ENCODE measurements around the gene FSTL4.
A peak's percentile ranks its signal among the peaks of the same experiment; 100 is the strongest.

FSTL4 gene

GRCh38 chr5:133610489-133611356 is 1.6 kb downstream of the FSTL4 start:
- DNase-seq = peak; percentile 67

- DNase-seq = no peak
These were observed 4.9 kb downstream of the FSTL4 start for GRCh38 chr5:133607451-133607850.

DNA sequence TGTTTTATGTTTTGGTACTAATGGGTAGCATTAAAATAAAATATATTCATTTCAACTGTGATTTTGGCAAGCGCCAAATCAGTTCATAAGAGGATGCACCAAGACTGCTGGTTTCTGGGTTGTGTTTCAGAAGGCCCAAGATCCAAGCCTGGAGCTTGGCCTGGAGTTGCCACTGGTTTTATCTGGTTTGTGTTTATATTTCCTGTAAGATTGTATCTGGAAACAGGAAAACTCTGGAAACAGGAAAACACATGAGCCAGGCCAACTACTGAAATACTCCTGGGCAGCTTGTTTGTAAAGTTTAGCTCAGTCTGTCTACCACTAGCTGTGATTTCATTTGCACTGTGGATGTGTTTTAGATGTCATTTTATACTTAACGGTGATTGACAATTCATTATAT is 5.5 kb downstream of the FSTL4 start:
- DNase-seq = no peak

- no peak for DNase-seq
These were observed 7.0 kb downstream of the FSTL4 start for GRCh38 chr5:133605323-133605722.

DNA sequence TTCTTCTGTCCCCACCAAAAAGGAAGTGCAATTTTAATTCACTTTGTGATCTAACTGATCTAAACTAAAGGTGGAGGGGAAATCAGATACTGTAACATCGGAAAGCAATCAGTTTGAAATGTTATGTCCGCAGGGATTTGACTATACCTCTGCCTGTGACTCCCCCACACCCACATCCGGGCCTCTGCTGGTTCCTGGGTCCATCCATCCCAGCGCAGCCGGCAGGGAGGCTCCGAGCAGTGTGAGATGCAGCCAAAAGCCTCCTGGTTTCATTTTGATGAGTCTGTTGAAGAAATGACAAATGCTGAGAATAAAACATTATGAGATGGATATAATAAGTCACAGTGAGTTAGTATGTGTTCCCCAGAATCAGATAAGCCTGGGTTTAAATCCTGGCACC is 8.6 kb downstream of the FSTL4 start:
- no peak for DNase-seq

GRCh38 chr5:133602835-133603380 is 9.4 kb downstream of the FSTL4 start:
- no peak for DNase-seq

DNA sequence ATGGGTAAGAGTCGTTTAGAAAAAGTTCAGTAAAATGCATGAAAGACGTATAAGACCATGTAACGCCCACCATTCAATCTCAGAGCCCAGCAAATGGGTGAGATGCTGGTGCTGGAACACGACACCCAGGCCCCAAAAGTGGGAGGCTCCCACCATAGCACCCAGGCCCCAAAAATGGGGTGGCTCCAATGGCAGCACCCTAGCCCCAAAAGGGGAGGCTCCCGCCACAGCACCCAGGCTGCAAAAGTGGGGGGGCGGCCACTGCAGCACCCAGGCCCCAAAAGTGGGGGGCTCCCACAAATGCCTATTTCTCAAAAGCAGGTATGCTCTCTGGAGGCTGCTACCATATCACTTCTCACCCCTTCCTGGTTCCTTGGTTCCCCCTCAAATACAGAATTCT is 12.7 kb downstream of the FSTL4 start:
- DNase-seq = no peak

GRCh38 chr5:133599044-133599443 is 13.3 kb downstream of the FSTL4 start:
- DNase-seq = no peak

GRCh38 chr5:133596049-133596448 is 16.3 kb downstream of the FSTL4 start:
- DNase-seq = no peak

- DNase-seq = no peak
These were observed 16.9 kb downstream of the FSTL4 start for GRCh38 chr5:133595465-133595864.

- no peak for DNase-seq
These were observed 23.1 kb downstream of the FSTL4 start for GRCh38 chr5:133589286-133589685.

- DNase-seq = no peak
These were observed 29.4 kb downstream of the FSTL4 start for GRCh38 chr5:133582971-133583370.

DNA sequence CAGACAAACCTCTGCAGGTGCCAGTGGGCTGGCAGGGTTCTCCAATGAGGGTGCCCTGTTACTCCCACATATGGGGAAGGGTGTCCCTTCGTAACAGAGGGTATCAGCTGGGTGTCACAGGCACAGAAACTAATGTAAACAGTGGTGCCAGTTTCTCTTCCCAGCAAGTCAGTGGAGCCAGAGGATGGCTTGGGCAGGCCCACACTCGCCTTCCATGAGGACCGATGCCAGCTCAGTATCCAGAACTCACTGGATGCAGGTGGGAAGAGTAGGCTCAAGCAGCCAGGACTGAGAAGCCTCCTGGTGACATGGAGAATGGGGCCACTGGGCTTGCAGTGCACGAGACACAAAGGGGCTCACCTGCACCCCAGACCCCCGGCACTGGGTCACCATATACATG is 30.4 kb downstream of the FSTL4 start:
- DNase-seq = no peak

DNA sequence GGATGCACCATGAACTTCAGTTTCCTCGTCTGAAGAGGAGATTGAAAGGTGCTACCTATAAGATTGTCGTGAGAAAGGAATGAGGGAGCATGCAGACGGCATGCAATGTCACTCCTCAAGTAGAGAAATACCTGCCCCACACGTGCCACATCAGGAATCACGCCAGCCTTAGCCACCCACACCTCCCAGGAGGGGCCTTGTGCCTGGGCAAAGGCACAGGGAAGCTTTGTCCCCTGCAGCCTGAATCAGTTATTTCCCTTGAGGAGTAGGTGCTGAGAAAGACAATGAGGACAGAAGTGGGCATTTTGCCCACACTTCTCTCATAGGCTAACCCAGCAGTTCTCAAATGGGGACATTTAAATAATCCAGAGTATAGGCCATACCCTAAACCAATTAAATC is 31.0 kb downstream of the FSTL4 start:
- no peak for DNase-seq

DNA sequence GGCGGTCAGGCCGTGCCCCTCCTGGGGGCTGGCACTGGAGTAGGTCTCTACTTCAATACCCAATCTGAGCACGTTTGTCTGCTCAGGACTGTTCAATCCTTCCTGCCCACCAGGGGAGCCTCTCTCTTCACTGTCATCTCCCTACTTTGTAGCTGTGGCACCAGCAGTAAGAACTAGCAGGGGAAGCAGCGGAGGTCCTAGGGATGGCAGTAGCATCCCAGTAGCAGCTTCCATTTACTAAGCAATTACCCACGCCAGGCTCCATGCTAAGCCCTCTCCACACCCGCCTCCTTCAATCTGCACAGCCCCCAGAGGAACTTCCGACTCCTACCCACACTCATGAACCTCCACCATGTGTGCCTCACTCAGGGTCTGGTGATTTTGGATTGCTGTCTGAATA is 31.7 kb downstream of the FSTL4 start:
- no peak for DNase-seq

DNA sequence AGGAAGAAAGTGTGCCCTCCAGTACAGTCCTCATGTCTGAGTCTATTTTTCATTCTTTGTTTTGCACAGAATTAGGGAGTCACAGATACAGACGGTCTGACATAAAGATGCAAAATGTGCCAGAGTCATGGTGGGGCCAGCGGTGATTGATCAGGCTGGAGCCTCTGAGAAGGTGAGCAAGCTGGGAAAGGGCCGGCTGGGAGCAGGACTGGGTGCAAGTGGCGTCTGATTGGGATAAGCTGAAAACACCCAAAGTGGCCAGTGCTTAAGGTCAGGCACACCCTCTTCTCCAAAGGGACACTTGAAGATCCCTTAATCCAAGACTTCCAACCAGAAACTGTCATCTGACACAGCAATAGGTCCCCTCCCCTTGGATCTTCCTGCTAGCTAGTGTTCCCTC is 32.6 kb downstream of the FSTL4 start:
- no peak for DNase-seq

DNA sequence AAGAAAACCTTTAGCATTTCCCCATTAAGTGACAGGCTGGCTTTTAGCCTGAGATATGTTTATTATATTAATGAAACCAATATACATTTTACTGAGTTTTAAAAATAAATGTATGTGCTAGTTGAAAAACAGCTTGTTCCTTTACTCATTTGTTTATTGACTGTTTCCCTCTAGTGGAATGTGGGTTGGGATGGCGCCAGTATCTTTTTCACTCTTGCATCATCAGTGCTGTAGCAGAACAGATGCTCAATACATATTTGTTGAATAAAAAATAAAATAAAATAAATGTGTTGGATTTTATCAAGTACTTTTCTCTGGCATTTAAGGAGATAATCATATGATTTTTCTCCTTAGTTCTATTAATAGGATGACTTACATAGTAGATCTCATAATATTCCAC is 43.0 kb downstream of the FSTL4 start:
- DNase-seq = no peak

GRCh38 chr5:133565993-133566392 is 46.3 kb downstream of the FSTL4 start:
- no peak for DNase-seq

- no peak for DNase-seq
These were observed 47.3 kb downstream of the FSTL4 start for GRCh38 chr5:133564921-133565565.

GRCh38 chr5:133562554-133562953 is 49.8 kb downstream of the FSTL4 start:
- DNase-seq = no peak

GRCh38 chr5:133559960-133560359 is 52.4 kb downstream of the FSTL4 start:
- no peak for DNase-seq

GRCh38 chr5:133556551-133556950 is 55.8 kb downstream of the FSTL4 start:
- no peak for DNase-seq

- no peak for DNase-seq
These were observed 58.1 kb downstream of the FSTL4 start for GRCh38 chr5:133554279-133554678.

DNA sequence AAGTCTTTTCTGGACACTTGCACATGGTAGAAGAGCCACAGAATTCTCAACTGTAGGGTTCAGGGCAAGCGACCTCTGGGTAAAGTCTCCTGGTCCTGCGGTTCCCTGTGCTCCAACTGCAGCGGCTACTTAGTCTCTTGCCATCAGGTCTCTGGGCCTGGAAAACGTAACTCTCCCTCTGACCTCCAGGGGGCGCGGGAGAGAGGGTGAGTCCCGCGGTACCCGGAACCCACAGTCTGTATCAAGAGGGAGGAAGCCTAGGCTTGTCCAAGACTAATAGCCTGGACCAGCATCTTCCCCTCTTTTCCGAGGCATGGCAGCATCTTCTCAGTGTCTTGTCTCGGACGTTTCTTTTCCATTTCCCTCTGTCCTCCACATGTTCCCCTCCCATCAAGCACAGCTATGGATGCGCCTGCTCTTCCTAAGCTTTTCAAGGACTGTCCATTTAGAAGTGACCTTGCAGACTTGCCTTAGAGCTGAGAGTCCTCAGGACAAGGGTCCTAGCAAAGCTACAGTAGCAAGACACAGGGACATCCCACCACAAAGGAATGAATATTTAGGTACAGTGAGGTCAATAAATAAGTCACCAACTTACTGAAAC is 59.3 kb downstream of the FSTL4 start:
- DNase-seq = peak; percentile 77

Measured in activated CD8-positive, alpha-beta memory T cell treated with anti-CD3 and anti-CD28 coated beads for 24 hours (primary cell).